Karpas-422 (cell line): ENCODE results near the gene IFNA5. TPM values are rescaled to one million over a fixed set of nuclear protein-coding genes. Genes with fewer than 3 reads are reported as not detected.

Source experiments
- DNase-seq: peaks from one replicate; pipeline ENCODE4 v3.0.0-alpha.2; 2015
- H2AFZ ChIP-seq: fragments of 200-600 bp; sonication (generic); 2 replicates; pipeline ENCODE4 v1.6.1; 2014; ENCODE audit warnings: antibody characterized with exemption, low read length, mixed read lengths
- H3K27ac ChIP-seq: fragments of 200-600 bp; sonication (generic); 2 replicates; pipeline ENCODE4 v1.5.1; 2014; ENCODE audit warnings: mild to moderate bottlenecking, low read length, moderate library complexity
- H3K27me3 ChIP-seq: fragments of 200-600 bp; sonication (generic); 2 replicates; pipeline ENCODE4 v1.6.1; 2014; ENCODE audit warnings: low read length, mixed read lengths
- H3K36me3 ChIP-seq: fragments of 200-600 bp; sonication (generic); 2 replicates; pipeline ENCODE4 v1.6.1; 2014; ENCODE audit warnings: low read length, mixed read lengths; ENCODE audit not compliant: insufficient read depth
- H3K4me1 ChIP-seq: fragments of 200-600 bp; sonication (generic); 2 replicates; pipeline ENCODE4 v1.6.1; 2014; ENCODE audit warnings: mild to moderate bottlenecking, low read length, mixed read lengths
- H3K4me2 ChIP-seq: fragments of 200-600 bp; sonication (generic); 2 replicates; pipeline ENCODE4 v1.6.1; 2014; ENCODE audit warnings: low read length, low read depth, mild to moderate bottlenecking; ENCODE audit not compliant: poor library complexity, severe bottlenecking
- H3K4me3 ChIP-seq: fragments of 200-600 bp; sonication (generic); 2 replicates; pipeline ENCODE4 v1.5.1; 2014; ENCODE audit warnings: mild to moderate bottlenecking, antibody characterized with exemption, low read length, mixed read lengths
- H3K79me2 ChIP-seq: fragments of 200-600 bp; sonication (generic); 2 replicates; pipeline ENCODE4 v1.6.1; 2014; ENCODE audit warnings: mild to moderate bottlenecking, low read length, mixed read lengths
- H3K9ac ChIP-seq: fragments of 200-600 bp; sonication (generic); 2 replicates; pipeline ENCODE4 v1.6.0; 2014; ENCODE audit warnings: low read length
- H3K9me2 ChIP-seq: fragments of 200-600 bp; sonication (generic), shearing (Covaris generic); replicated peaks from 2 replicates; pipeline ENCODE4 v1.6.0; 2014; ENCODE audit warnings: mild to moderate bottlenecking, low read length, moderate library complexity; ENCODE audit not compliant: insufficient read depth
- H3K9me3 ChIP-seq: fragments of 300-700, 200-600 bp; sonication (generic); 2 replicates; pipeline ENCODE4 v1.6.1; 2014; ENCODE audit warnings: low read length, mixed read lengths
- H4K20me1 ChIP-seq: fragments of 200-600 bp; sonication (generic); 2 replicates; pipeline ENCODE4 v1.6.1; 2014; ENCODE audit warnings: mild to moderate bottlenecking, antibody characterized with exemption, low read length, low read depth; ENCODE audit not compliant: insufficient read depth
- total RNA-seq: library from RNA; depleted of rRNA; stranded (reverse); fragments of >200 nt; shearing (Covaris generic); gene quantifications from 2 replicates; pipeline ENCODE4 v1.2.3, GENCODE V29; 2014; ENCODE audit warnings: low replicate concordance

Gene IFNA5
- total RNA-seq, 1 experiment from 2014 or later, result not detected

GRCh38 chr9:21331676-21332402 is 26.7 kb upstream of the IFNA5 start:
- peaks cover 25% of the 10 kb centered on the region for H3K4me1 ChIP-seq
- peaks cover 74% of the 10 kb centered on the region for H3K79me2 ChIP-seq
- no peak overlapping the region for H2AFZ ChIP-seq
- H4K20me1 ChIP-seq, result peaks cover 67% of the 10 kb centered on the region
- H3K9me2 ChIP-seq, result no peaks in the 10 kb centered on the region
- H3K9me3 ChIP-seq, result no peaks in the 10 kb centered on the region
- no peak overlapping the region for H3K9ac ChIP-seq
- H3K36me3 ChIP-seq, result peaks cover 3% of the 10 kb centered on the region; the same call in 1 of the 2 replicates
- H3K4me3 ChIP-seq, result no peak overlapping the region
- DNase-seq, result no peak
- no peaks in the 10 kb centered on the region for H3K27me3 ChIP-seq
- H3K27ac ChIP-seq, result no peak overlapping the region
- H3K4me2 ChIP-seq, result peak overlapping the region; percentile 88

- H3K4me3 ChIP-seq, result no peak overlapping the region
- peak; percentile 82 for DNase-seq
- H3K9me2 ChIP-seq, result no peaks in the 10 kb centered on the region
- no peak overlapping the region for H3K4me2 ChIP-seq
- no peaks in the 10 kb centered on the region for H3K4me1 ChIP-seq
- no peaks in the 10 kb centered on the region for H3K9me3 ChIP-seq
- no peak overlapping the region for H3K9ac ChIP-seq
- peaks cover 49% of the 10 kb centered on the region for H3K79me2 ChIP-seq
- no peaks in the 10 kb centered on the region; the same call in 1 of the 2 replicates for H3K36me3 ChIP-seq
- no peak overlapping the region for H3K27ac ChIP-seq
- no peaks in the 10 kb centered on the region for H3K27me3 ChIP-seq
- no peak overlapping the region for H2AFZ ChIP-seq
- peaks cover 47% of the 10 kb centered on the region for H4K20me1 ChIP-seq
These were observed 21.5 kb upstream of the IFNA5 start for GRCh38 chr9:21326526-21327139.

- H3K36me3 ChIP-seq, result no peaks in the 10 kb centered on the region
These were observed 18.9 kb upstream of the IFNA5 start for GRCh38 chr9:21324047-21324446.

GRCh38 chr9:21322911-21323461 is 17.9 kb upstream of the IFNA5 start:
- no peak for DNase-seq
- Histone ChIP-seq H3K36me3 (no peaks in the 10 kb centered on the region), H3K9me2 (no peaks in the 10 kb centered on the region)

More at GRCh38 chr9:21324047-21324446, 18.9 kb upstream of the IFNA5 start:
- H3K79me2 ChIP-seq, result peaks cover 26% of the 10 kb centered on the region
- DNase-seq, result no peak
- no peak overlapping the region for H2AFZ ChIP-seq
- no peak overlapping the region for H3K4me3 ChIP-seq
- H3K4me1 ChIP-seq, result no peaks in the 10 kb centered on the region
- H3K4me2 ChIP-seq, result no peak overlapping the region
- no peak overlapping the region for H3K9ac ChIP-seq
- H3K9me3 ChIP-seq, result no peaks in the 10 kb centered on the region
- no peaks in the 10 kb centered on the region for H3K27me3 ChIP-seq
- H3K9me2 ChIP-seq, result no peaks in the 10 kb centered on the region
- H4K20me1 ChIP-seq, result peaks cover 27% of the 10 kb centered on the region
- no peak overlapping the region for H3K27ac ChIP-seq

GRCh38 chr9:21320465-21320864 is 15.4 kb upstream of the IFNA5 start:
- peaks cover under 1% of the 10 kb centered on the region; the same call in 1 of the 2 replicates for H3K79me2 ChIP-seq
- H3K4me2 ChIP-seq, result no peak overlapping the region

More at GRCh38 chr9:21322911-21323461, 17.9 kb upstream of the IFNA5 start:
- H3K79me2 ChIP-seq, result peaks cover 15% of the 10 kb centered on the region; the same call in 1 of the 2 replicates
- no peak overlapping the region for H3K27ac ChIP-seq
- no peaks in the 10 kb centered on the region for H3K4me1 ChIP-seq
- no peak overlapping the region for H3K9ac ChIP-seq
- no peaks in the 10 kb centered on the region for H3K27me3 ChIP-seq
- H3K4me2 ChIP-seq, result no peak overlapping the region
- no peaks in the 10 kb centered on the region for H3K9me3 ChIP-seq
- peaks cover 19% of the 10 kb centered on the region for H4K20me1 ChIP-seq
- no peak overlapping the region for H3K4me3 ChIP-seq
- H2AFZ ChIP-seq, result no peak overlapping the region

GRCh38 chr9:21317956-21318923 is 13.1 kb upstream of the IFNA5 start:
- Histone ChIP-seq H3K27ac (no peak overlapping the region), H2AFZ (no peak overlapping the region), H3K4me3 (no peak overlapping the region), H3K36me3 (no peaks in the 10 kb centered on the region), H4K20me1 (no peaks in the 10 kb centered on the region), H3K4me1 (no peaks in the 10 kb centered on the region), H3K9me2 (no peaks in the 10 kb centered on the region), H3K9me3 (no peaks in the 10 kb centered on the region), H3K79me2 (no peaks in the 10 kb centered on the region), H3K9ac (no peak overlapping the region), H3K4me2 (no peak overlapping the region), H3K27me3 (no peaks in the 10 kb centered on the region)
- DNase-seq, result peak; percentile 77

More at GRCh38 chr9:21320465-21320864, 15.4 kb upstream of the IFNA5 start:
- no peaks in the 10 kb centered on the region for H3K4me1 ChIP-seq
- H3K4me3 ChIP-seq, result no peak overlapping the region
- peaks cover under 1% of the 10 kb centered on the region; the same call in 1 of the 2 replicates for H4K20me1 ChIP-seq
- no peaks in the 10 kb centered on the region for H3K36me3 ChIP-seq
- no peaks in the 10 kb centered on the region for H3K9me2 ChIP-seq
- no peaks in the 10 kb centered on the region for H3K27me3 ChIP-seq
- no peak overlapping the region for H3K27ac ChIP-seq
- no peak overlapping the region for H2AFZ ChIP-seq
- no peaks in the 10 kb centered on the region for H3K9me3 ChIP-seq
- no peak overlapping the region for H3K9ac ChIP-seq
- DNase-seq, result no peak

GRCh38 chr9:21316860-21317259 is 11.7 kb upstream of the IFNA5 start:
- Histone ChIP-seq H3K4me2 (no peak overlapping the region), H3K36me3 (no peaks in the 10 kb centered on the region), H3K4me3 (no peak overlapping the region), H3K9me3 (no peaks in the 10 kb centered on the region), H3K4me1 (no peaks in the 10 kb centered on the region), H3K27ac (no peak overlapping the region), H4K20me1 (no peaks in the 10 kb centered on the region), H2AFZ (no peak overlapping the region), H3K9me2 (no peaks in the 10 kb centered on the region), H3K79me2 (no peaks in the 10 kb centered on the region), H3K9ac (no peak overlapping the region), H3K27me3 (no peaks in the 10 kb centered on the region)
- no peak for DNase-seq
